Adipocyte (in vitro differentiated cells): ENCODE data around the gene PRKCD.

Experiments
- DNase-seq: peaks from one replicate; pipeline ENCODE4 v3.0.0-alpha.2; 2015; ENCODE audit warnings: low read depth
- H3K27me3 ChIP-seq: replicated peaks from 2 replicates; pipeline ENCODE4 v1.7.0; 2013; ENCODE audit warnings: mild to moderate bottlenecking, low read length, moderate library complexity; ENCODE audit not compliant: control insufficient read depth, insufficient read depth
- H3K36me3 ChIP-seq: 2 replicates; pipeline ENCODE4 v1.7.0; 2013; ENCODE audit warnings: low read length, mild to moderate bottlenecking, moderate library complexity; ENCODE audit not compliant: control insufficient read depth, insufficient read depth, severe bottlenecking
- H3K4me1 ChIP-seq: 2 replicates; pipeline ENCODE4 v1.7.0; 2013; ENCODE audit warnings: mild to moderate bottlenecking, low read length, moderate library complexity; ENCODE audit not compliant: control insufficient read depth, insufficient read depth
- H3K4me3 ChIP-seq: 2 replicates; pipeline ENCODE4 v1.7.0; 2013; ENCODE audit warnings: mild to moderate bottlenecking, low read length, moderate library complexity
- H3K9ac ChIP-seq: 2 replicates; pipeline ENCODE4 v1.7.0; 2013; ENCODE audit warnings: mild to moderate bottlenecking, low read length, moderate library complexity
- H3K9me3 ChIP-seq: 2 replicates; pipeline ENCODE4 v1.7.0; 2013; ENCODE audit warnings: mild to moderate bottlenecking, low read length, moderate library complexity; ENCODE audit not compliant: control insufficient read depth

PRKCD gene

GRCh38 chr3:53196575-53197407 is 35.8 kb downstream of the PRKCD start:
- Histone ChIP-seq H3K4me3 (no peak overlapping the region), H3K36me3 (peaks cover 5% of the 10 kb centered on the region)
- DNase-seq = no peak

GRCh38 chr3:53198256-53198977 is 37.4 kb downstream of the PRKCD start:
- H3K9me3 ChIP-seq = no peaks in the 10 kb centered on the region
- no peak overlapping the region for H3K4me3 ChIP-seq
- no peaks in the 10 kb centered on the region for H3K27me3 ChIP-seq
- peaks cover 15% of the 10 kb centered on the region for H3K4me1 ChIP-seq
- DNase-seq = no peak
- no peaks in the 10 kb centered on the region for H3K36me3 ChIP-seq
- no peak overlapping the region for H3K9ac ChIP-seq

More at GRCh38 chr3:53196575-53197407, 35.8 kb downstream of the PRKCD start:
- no peaks in the 10 kb centered on the region for H3K27me3 ChIP-seq
- no peaks in the 10 kb centered on the region for H3K9me3 ChIP-seq
- peaks cover 19% of the 10 kb centered on the region for H3K4me1 ChIP-seq
- peak overlapping the region; percentile 19 for H3K9ac ChIP-seq

- H3K4me1 ChIP-seq = peaks cover 11% of the 10 kb centered on the region
- no peaks in the 10 kb centered on the region for H3K36me3 ChIP-seq
- H3K9ac ChIP-seq = no peak overlapping the region
- DNase-seq = no peak
- H3K9me3 ChIP-seq = no peaks in the 10 kb centered on the region
- H3K27me3 ChIP-seq = no peaks in the 10 kb centered on the region
- no peak overlapping the region for H3K4me3 ChIP-seq
Observed at GRCh38 chr3:53198996-53199395, 38.0 kb downstream of the PRKCD start.

GRCh38 chr3:53199834-53200233 is 38.8 kb downstream of the PRKCD start:
- H3K4me3 ChIP-seq = no peak overlapping the region
- peaks cover 3% of the 10 kb centered on the region for H3K4me1 ChIP-seq
- no peaks in the 10 kb centered on the region for H3K27me3 ChIP-seq
- H3K9me3 ChIP-seq = no peaks in the 10 kb centered on the region
- H3K36me3 ChIP-seq = no peaks in the 10 kb centered on the region
- H3K9ac ChIP-seq = no peak overlapping the region
- no peak for DNase-seq

GRCh38 chr3:53200501-53201498 is 39.8 kb downstream of the PRKCD start:
- Histone ChIP-seq H3K4me3 (no peak overlapping the region), H3K27me3 (no peaks in the 10 kb centered on the region), H3K9me3 (no peaks in the 10 kb centered on the region), H3K36me3 (no peaks in the 10 kb centered on the region), H3K9ac (no peak overlapping the region), H3K4me1 (peaks cover 3% of the 10 kb centered on the region)
- DNase-seq = no peak

GRCh38 chr3:53202331-53203015 is 41.5 kb downstream of the PRKCD start:
- H3K4me3 ChIP-seq = no peak overlapping the region
- H3K4me1 ChIP-seq = no peaks in the 10 kb centered on the region
- H3K9ac ChIP-seq = no peak overlapping the region
- H3K27me3 ChIP-seq = no peaks in the 10 kb centered on the region
- DNase-seq = no peak
- H3K9me3 ChIP-seq = no peaks in the 10 kb centered on the region
- H3K36me3 ChIP-seq = no peaks in the 10 kb centered on the region

- H3K27me3 ChIP-seq = no peaks in the 10 kb centered on the region
- H3K9me3 ChIP-seq = peaks cover 10% of the 10 kb centered on the region
- no peak for DNase-seq
- no peak overlapping the region for H3K9ac ChIP-seq
- no peak overlapping the region for H3K4me3 ChIP-seq
- no peaks in the 10 kb centered on the region for H3K36me3 ChIP-seq
- H3K4me1 ChIP-seq = no peaks in the 10 kb centered on the region
Observed at GRCh38 chr3:53211706-53212702, 51.0 kb downstream of the PRKCD start.

GRCh38 chr3:53213276-53213675 is 52.3 kb downstream of the PRKCD start:
- H3K9me3 ChIP-seq = peaks cover 10% of the 10 kb centered on the region
- H3K36me3 ChIP-seq = no peaks in the 10 kb centered on the region
- no peak overlapping the region for H3K4me3 ChIP-seq
- no peaks in the 10 kb centered on the region for H3K27me3 ChIP-seq
- H3K4me1 ChIP-seq = no peaks in the 10 kb centered on the region
- no peak overlapping the region for H3K9ac ChIP-seq
- no peak for DNase-seq

GRCh38 chr3:53215816-53216215 is 54.8 kb downstream of the PRKCD start:
- H3K4me1 ChIP-seq = no peaks in the 10 kb centered on the region
- no peaks in the 10 kb centered on the region for H3K36me3 ChIP-seq
- DNase-seq = peak; percentile 69
- H3K27me3 ChIP-seq = no peaks in the 10 kb centered on the region
- no peak overlapping the region for H3K9ac ChIP-seq
- H3K4me3 ChIP-seq = no peak overlapping the region
- no peaks in the 10 kb centered on the region for H3K9me3 ChIP-seq

- H3K9me3 ChIP-seq = no peaks in the 10 kb centered on the region
- no peak for DNase-seq
- H3K27me3 ChIP-seq = no peaks in the 10 kb centered on the region
- H3K9ac ChIP-seq = no peak overlapping the region
- no peaks in the 10 kb centered on the region for H3K4me1 ChIP-seq
- no peaks in the 10 kb centered on the region for H3K36me3 ChIP-seq
- no peak overlapping the region for H3K4me3 ChIP-seq
Observed at GRCh38 chr3:53216723-53217122, 55.7 kb downstream of the PRKCD start.
